ENCODE results near the gene CXorf58.
"Not testable (repeated sequence)": the region's sequence is repeated elsewhere in the genome, so short reads cannot be mapped to it uniquely, and the experiment has no call there.

Gene CXorf58, protein sequence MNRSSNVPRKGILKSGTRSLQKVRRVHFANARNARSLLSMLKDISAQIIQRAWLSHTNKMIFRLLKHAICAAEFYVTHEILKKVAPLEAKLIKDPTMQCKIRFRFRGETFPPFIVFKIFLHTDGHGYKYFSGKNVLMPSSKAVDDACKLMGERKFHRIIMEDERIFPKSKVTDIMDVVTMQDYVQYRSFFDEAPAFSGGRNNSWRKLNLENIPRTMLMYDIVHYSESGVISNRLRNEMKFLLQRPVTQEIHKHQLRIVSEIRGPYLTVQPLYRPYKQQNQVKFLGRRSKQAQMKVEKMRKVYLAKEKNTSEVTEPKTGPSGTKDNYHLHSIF

DNA sequence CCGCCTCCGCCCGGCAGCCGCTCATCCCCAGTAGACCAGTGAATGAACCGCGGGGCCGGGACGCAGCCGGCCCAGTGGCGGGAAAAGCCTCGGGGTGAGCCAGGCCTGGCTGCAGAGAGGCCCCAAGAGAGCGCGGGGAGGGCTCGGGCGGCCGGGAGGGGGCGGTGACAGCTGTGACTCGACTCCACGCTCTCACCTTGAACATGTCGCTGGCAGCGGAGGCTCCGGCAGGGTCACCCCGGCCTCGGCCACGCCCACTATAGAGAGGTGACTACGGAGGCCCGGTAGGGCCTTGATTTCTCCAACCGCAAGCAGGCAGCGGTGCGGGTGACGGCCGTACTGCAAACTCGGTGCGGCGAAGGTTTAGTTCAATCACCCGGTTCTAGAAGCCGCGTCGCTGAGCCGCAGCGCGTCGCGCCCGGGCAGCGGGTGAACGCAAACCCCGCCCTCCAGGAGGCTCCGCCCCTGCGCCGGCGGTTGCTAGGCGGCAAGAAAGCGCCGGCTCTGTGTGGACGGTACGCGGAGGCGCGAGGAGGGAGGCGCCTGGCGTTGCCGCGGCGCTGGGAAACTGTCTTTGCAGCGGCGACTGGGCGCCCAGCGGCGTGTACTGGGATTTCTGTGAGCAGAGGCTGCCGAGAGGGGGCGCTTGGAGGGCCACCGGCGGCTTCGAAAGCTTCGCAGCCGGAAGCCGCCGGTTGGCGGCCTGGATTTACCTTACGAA, at the start of gene CXorf58, which contains the start of gene APOO:
TSS of gene CXorf58 (plus strand) at position 509 of the 721 bp plus-strand sequence. CDS start 2,297 bp downstream, outside the sequence.
TSS of gene APOO (minus strand) at position 441 of the 721 bp plus-strand sequence. CDS start at position 205, 236 bp downstream.
- DNase-seq: peak; percentile 67

GRCh38 chrX:23859238-23859637, 48.6 kb upstream of the CXorf58 start:
- not testable (repeated sequence) for DNase-seq

- DNase-seq: no peak
Measured at GRCh38 chrX:23861215-23861896, 46.5 kb upstream of the CXorf58 start.

GRCh38 chrX:23861952-23862351, 45.9 kb upstream of the CXorf58 start:
- DNase-seq: not testable (repeated sequence)

- no peak for DNase-seq
Measured at GRCh38 chrX:23864742-23865326, 43.0 kb upstream of the CXorf58 start.

DNA sequence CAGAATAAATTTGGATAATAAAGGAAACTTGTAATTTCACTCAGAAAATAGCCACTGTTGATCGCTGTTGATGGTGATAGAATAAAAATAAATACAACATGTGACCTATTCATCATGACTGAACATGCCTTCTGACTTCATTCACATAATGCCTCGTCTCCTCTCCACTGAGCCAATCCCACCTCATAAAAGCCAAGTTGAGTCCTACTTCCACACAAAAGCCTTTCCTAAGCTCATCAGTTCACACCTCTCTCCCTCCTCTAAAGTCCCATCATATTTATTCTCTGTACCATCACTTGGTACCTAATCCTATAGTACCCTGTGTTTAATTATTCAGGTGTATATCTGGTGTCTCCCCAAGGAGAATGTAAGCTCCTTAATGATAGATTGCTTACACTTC, 37.8 kb upstream of the CXorf58 start:
- no peak for DNase-seq

DNA sequence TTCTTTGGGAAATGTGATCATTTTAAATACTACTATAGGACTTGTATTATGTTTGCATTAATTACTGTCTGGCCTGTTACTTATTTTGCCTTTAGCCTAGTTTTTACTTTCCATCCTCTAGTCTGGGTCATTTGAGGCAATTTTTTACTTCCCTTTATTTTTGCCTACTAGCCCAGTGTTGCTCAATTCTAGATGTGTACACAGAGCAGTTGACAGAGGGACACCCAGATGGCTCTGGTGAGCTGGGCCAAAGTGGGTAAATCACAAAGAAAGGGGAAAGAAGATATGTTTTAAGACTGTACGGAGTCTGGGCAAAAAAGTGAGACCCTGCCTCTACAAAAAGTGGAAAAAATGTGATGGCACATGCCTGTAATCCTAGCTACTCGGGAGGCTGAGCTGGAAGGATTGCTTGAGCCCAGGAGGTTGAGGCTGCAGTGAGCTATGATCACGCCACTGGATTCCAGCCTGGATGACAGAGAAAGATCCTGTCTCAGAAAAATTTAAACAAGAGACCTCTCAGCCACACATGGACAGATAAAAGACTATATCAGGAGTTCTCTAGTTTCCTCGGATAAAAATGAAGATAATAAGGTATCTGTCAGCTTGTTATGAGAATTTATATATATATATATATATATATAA, 35.8 kb upstream of the CXorf58 start:
- DNase-seq: no peak

DNA sequence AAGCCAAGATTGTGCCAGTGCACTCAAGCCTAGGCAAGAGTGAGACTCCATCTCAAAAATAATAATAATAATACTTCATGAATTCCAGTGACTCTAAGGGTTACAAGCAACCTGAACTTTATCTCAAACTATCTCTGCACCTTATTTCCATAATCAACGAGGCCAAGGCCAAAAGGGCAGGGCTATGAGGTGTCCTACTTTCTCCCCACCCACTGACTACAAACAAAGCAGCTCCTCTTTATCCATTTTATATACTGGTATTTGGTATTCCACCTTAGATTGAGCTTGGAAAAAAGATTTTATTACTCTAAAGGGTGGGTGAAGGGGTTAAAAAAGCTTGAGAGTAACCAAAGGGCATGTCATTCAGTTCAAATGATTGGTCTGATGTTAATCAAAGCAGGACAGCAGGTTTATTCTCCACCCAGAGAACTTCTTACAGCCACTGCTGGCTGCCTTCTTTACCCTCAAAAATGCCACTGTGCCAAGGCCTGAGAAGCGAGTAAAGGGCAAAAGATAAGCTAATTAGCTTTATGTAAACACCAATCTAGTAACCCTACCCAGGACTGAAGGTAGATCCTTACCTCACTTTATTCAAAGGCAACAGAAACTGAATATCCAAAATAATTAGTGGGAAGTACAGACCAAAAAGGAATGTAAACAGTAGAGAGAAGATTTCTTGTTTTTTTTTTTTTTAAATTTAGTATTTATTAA, 28.3 kb upstream of the CXorf58 start:
- no peak for DNase-seq

DNA sequence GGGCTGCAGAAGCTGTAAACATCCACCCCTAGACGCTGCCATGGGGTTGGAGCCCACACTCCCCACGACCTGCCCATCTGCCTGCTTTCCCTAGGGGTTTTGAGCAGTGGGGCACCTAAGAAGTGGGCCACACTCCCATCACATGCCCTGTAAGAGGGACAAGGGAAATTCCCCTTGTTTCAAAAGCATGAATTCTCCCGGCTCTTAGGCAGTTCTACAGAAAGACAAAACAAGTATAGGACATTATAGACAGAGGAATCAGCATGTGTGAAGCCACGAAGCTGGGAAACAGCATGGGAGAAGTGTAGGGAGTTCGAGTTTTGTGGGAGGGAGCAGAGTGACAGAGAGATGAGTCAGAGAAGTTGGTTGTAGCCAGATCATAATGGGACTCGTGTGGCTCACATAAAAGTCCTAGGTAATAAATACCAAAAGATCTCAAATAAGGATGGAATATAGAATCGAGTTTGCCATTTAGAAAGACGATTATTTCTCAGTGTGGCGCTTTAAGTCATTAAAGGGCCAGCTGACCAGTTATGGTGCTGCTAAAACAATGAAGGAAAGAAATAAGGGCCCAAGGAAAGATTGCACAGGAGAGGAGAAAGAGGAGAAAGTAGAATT, 24.0 kb upstream of the CXorf58 start:
- DNase-seq: no peak

DNA sequence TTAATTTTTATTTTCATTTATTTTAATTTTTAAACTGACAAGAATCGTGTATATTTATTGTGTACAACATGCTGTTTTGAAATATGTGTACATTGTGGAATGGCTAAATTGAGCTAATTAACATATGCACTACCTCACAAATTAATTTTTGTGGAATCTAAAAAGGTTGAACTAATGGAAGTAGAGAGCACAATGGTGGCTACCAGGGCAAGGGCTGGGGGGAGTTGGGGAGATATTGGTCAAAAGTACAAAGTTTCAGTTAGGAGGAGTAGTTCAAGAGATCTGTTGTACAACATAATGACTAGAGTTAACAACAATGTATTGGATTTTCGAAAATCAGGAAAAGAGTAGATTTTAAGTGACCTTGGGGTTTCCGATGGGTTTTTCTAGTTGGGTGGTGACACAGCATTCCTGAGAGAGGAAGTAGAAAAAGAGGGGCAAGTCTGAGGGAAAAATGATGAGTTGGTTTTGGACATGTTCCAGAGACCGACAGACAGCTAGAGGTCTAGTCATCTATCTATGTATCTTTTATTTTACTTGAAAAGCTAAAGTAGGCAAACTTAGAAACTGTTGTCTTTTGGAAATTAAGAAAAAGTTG, 23.3 kb upstream of the CXorf58 start:
- no peak for DNase-seq

DNA sequence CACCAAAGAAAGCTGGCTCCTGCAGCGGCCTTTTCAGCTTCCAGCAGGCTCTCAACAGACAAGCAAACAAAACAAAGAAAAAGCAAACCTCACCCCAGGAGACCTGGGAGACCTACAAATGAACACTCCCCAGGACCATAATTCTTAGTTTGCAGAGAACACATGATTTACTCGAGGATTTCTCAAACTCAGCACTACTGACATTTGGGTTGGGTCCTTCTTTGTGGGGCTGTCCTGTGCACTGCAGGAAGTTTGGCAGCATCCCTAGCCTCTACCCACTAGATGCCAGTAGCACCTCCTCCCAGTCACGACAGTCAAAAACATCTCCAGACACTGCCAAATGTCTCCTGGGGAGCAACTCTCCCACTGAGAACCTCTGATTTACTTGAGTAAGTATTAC, 22.0 kb upstream of the CXorf58 start:
- DNase-seq: no peak

DNA sequence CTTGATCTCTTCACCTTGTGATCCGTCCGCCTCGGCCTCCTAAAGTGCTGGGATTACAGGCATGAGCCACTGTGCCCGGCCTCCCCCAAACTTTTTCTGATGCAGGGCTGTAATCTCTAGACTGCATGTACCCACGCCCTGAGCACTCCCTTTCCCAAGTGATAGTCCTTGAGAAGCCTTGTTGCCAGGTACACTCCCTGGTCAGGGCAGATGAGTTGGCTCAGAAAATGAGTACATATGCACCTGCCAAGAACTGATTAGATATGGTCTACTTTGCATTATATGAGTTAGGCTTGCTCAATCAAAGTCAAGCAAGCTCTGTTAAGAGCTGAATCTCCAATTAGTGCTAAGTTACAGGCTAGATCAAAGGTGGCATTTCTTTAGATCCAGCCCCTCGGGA, 20.4 kb upstream of the CXorf58 start:
- DNase-seq: no peak

- no peak for DNase-seq
Measured at GRCh38 chrX:23887918-23888317, 19.9 kb upstream of the CXorf58 start.

GRCh38 chrX:23888887-23889501, 18.8 kb upstream of the CXorf58 start:
- no peak for DNase-seq

DNA sequence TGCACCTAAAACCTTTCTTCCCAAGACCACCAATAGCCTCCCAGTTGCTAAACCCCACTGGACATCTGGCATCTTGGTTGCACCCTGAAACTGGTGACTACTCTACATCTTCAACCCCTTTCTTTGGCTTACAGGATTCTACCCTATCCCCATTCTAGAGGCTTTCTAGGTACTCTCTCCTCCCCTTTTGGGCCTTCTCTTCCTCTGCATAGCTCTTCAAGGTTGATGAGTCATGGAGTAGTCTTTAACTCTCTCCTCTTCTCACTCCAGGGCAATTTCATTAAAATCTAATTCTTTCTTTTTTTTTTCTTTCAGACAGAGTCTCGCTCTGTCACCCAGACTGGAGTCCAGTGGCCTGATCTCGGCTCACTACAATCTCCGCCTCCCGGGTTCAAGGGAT, 16.9 kb upstream of the CXorf58 start:
- DNase-seq: no peak

DNA sequence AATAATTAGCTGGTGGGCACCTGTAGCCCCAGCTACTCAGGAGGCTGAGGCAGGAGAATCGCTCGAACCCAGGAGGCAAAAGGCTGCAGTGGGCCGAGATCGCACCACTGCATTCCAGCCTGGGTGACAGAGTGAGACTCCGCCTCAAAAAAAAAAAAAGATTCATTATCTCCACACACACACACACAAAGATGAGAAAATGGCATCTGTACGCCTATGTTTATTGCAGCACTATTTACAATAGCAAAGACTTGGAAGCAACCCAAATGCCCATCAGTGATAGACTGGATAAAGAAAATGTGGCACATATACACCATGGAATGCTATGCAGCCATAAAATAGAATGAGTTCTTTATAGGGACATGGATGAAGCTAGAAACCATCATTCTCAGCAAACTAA, 12.8 kb upstream of the CXorf58 start:
- DNase-seq: not testable (repeated sequence)

GRCh38 chrX:23896539-23896938, 11.3 kb upstream of the CXorf58 start:
- DNase-seq: not testable (repeated sequence)

DNA sequence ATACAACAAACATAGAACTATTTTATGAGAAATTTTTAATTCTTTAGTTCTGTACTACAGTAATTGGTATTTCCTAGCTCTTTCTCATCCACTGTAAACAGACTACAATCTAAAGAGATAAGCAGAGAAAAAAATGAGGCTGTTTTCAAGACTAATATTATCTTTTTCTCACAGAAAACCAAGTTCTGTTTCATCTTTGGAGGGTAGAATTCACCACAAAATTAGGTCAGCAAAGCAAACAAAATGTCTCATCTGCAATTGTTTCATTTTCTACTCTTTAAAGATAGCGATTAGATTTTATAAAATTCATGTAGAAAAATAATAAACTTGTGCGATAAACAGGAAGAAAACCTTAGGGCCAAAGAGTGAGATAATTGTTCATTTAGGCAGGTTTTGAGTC, 10.8 kb upstream of the CXorf58 start:
- DNase-seq: no peak

GRCh38 chrX:23898412-23898959, 9.3 kb upstream of the CXorf58 start:
- DNase-seq: no peak

GRCh38 chrX:23900220-23900797, 7.5 kb upstream of the CXorf58 start:
- DNase-seq: no peak
